SK-N-SH (cell line): ENCODE data around the gene POLR2C. TPM values are rescaled to one million over a fixed set of nuclear protein-coding genes. Genes with fewer than 3 reads are reported as not detected.

Source experiments
- CTCF ChIA-PET: fragments of 300-600, 350-600 bp; formaldehyde crosslinking; extraction: SDS; loops from one replicate; lab custom pipeline; 2021; lab: Yijun Ruan, JAX
- POLR2A ChIA-PET: fragments of 350-600 bp; sonication (Branson Sonifier 250); formaldehyde crosslinking; extraction: SDS; loops from one replicate; lab custom pipeline; 2020; ENCODE audit warnings: antibody characterized with exemption, inconsistent platforms; lab: Yijun Ruan, JAX
- DNase-seq: peaks from one replicate; pipeline ENCODE4 v3.0.0; 2012
- H2AFZ ChIP-seq: fragments of 200-600 bp; sonication (generic); 2 replicates; pipeline ENCODE4 v1.8.1; 2016; ENCODE audit warnings: antibody characterized with exemption, mild to moderate bottlenecking, low read depth
- H3F3A ChIP-seq: fragments of 200-600 bp; sonication (generic); replicated peaks from 2 replicates; pipeline ENCODE3; 2016; ENCODE audit warnings: antibody characterized with exemption, mild to moderate bottlenecking; ENCODE audit not compliant: insufficient read depth
- H3K27ac ChIP-seq, 2 experiments: fragments of 200-500 bp in 1 of 2; fragments of 200-600 bp in 1 of 2; sonication (Bioruptor generic) in 1 of 2; sonication (generic), shearing (Covaris generic) in 1 of 2; 2 replicates each; pipeline versions ENCODE4 v1.5.1 to v1.6.1; 2014 to 2016; ENCODE audit warnings: low read depth in 2 of 2, inconsistent platforms in 1 of 2, low read length in 1 of 2, mild to moderate bottlenecking in 1 of 2, mixed read lengths in 1 of 2
- H3K27me3 ChIP-seq: fragments of 200-600 bp; sonication (generic), shearing (Covaris generic); 2 replicates; pipeline ENCODE4 v1.6.1; 2016; ENCODE audit warnings: mixed run types; ENCODE audit not compliant: insufficient read depth
- H3K36me3 ChIP-seq, 2 experiments: fragments of 200-500 bp in 1 of 2; fragments of 200-600 bp in 1 of 2; sonication (Bioruptor generic) in 1 of 2; sonication (generic) in 1 of 2; replicated peaks in 1 of 2; 2 replicates each; pipeline versions ENCODE3 to v1.5.1; 2014 to 2016; ENCODE audit warnings: low read length in 1 of 2, mild to moderate bottlenecking in 1 of 2; ENCODE audit not compliant: insufficient read depth in 2 of 2, control insufficient read depth in 1 of 2
- H3K4me1 ChIP-seq, 2 experiments: fragments of 200-500 bp in 1 of 2; fragments of 200-600 bp in 1 of 2; sonication (Bioruptor generic) in 1 of 2; sonication (generic), shearing (Covaris generic) in 1 of 2; 2 replicates each; pipeline versions ENCODE4 v1.5.1 to v1.6.1; 2014 to 2016; ENCODE audit warnings: low read depth in 1 of 2, low read length in 1 of 2, mixed run types in 1 of 2; ENCODE audit not compliant: insufficient read depth in 2 of 2, control insufficient read depth in 1 of 2
- H3K4me2 ChIP-seq: fragments of 200-600 bp; sonication (generic), shearing (Covaris generic); 2 replicates; pipeline ENCODE4 v1.6.1; 2017; ENCODE audit warnings: mixed run types
- H3K4me3 ChIP-seq, 2 experiments: fragments of 200-500 bp in 1 of 2; fragments of 200-600 bp in 1 of 2; sonication (Bioruptor generic) in 1 of 2; sonication (generic), shearing (Covaris generic) in 1 of 2; 2 replicates each; pipeline versions ENCODE4 v1.5.1 to v1.8.1; 2014 to 2016; ENCODE audit warnings: low read depth in 2 of 2, inconsistent platforms in 1 of 2, low read length in 1 of 2, mild to moderate bottlenecking in 1 of 2, mixed read lengths in 1 of 2, moderate library complexity in 1 of 2
- H3K79me2 ChIP-seq: fragments of 200-600 bp; sonication (generic); 2 replicates; pipeline ENCODE4 v1.8.1; 2017; ENCODE audit warnings: mild to moderate bottlenecking; ENCODE audit not compliant: insufficient read depth
- H3K9ac ChIP-seq: fragments of 200-600 bp; sonication (generic); 2 replicates; pipeline ENCODE4 v1.6.1; 2017; ENCODE audit warnings: mixed run types
- H3K9me2 ChIP-seq: fragments of 200-600 bp; sonication (generic); 2 replicates; pipeline ENCODE4 v1.6.1; 2017; ENCODE audit warnings: mixed run types
- H3K9me3 ChIP-seq: fragments of 200-600 bp; sonication (generic); 2 replicates; pipeline ENCODE4 v1.6.1; 2017; ENCODE audit warnings: mixed run types, mild to moderate bottlenecking, moderate library complexity
- H4K20me1 ChIP-seq: fragments of 200-600 bp; sonication (generic); 2 replicates; pipeline ENCODE4 v1.6.1; 2017; ENCODE audit warnings: mild to moderate bottlenecking, mixed run types; ENCODE audit not compliant: insufficient read depth
- CHD2 ChIP-seq: fragments of 150-350 bp; IDR thresholded peaks from 2 replicates; pipeline ENCODE4 v1.6.1; 2018; ENCODE audit warnings: low read length; ENCODE audit not compliant: partially characterized antibody
- ELF1 ChIP-seq: IDR thresholded peaks from 2 replicates; pipeline ENCODE4 v1.4.0; 2012
- EP300 ChIP-seq, 2 experiments: IDR thresholded peaks; 2 replicates each; pipeline versions ENCODE4 v1.4.0 to v1.6.1; 2012; ENCODE audit warnings: borderline replicate concordance in 1 of 2, low read depth in 1 of 2, low read length in 1 of 2
- FOXJ3 ChIP-seq: sonication (generic); formaldehyde crosslinking; IDR thresholded peaks from 2 replicates; pipeline ENCODE4 v1.5.1; 2020; ENCODE audit warnings: mild to moderate bottlenecking, missing genetic modification reagents
- GABPA ChIP-seq: IDR thresholded peaks from 2 replicates; pipeline ENCODE4 v1.4.0; 2012; ENCODE audit warnings: low read depth, mild to moderate bottlenecking
- IRF3 ChIP-seq: fragments of 150-350 bp; IDR thresholded peaks from 2 replicates; pipeline ENCODE4 v1.6.1; 2016; ENCODE audit warnings: mild to moderate bottlenecking, low read depth, low read length
- RFX5 ChIP-seq: IDR thresholded peaks from 2 replicates; pipeline ENCODE4 v1.6.1; 2012; ENCODE audit warnings: mild to moderate bottlenecking, improper control_type of control experiment, low read length
- RXRA ChIP-seq: IDR thresholded peaks from 2 replicates; pipeline ENCODE4 v1.4.0; 2012; ENCODE audit warnings: low read depth, mild to moderate bottlenecking, borderline replicate concordance
- USF2 ChIP-seq: fragments of 150-350 bp; IDR thresholded peaks from 2 replicates; pipeline ENCODE4 v1.6.1; 2017; ENCODE audit warnings: antibody characterized with exemption, low read length, low read depth, borderline replicate concordance
- YY1 ChIP-seq: IDR thresholded peaks from 2 replicates; pipeline ENCODE4 v1.4.0; 2012; ENCODE audit warnings: low read depth, mild to moderate bottlenecking
- WGBS: methylation state at CpG from one replicate; pipeline ENCODE4 v1.1.6; 2017; ENCODE audit warnings: low lambda C conversion rate; 5-methylcytosine and 5-hydroxymethylcytosine counted together
- polyA plus RNA-seq, 3 experiments: library from polyadenylated mRNA; depleted of rRNA; stranded (reverse); fragments of >200 nt; gene quantifications; 2 replicates each; pipeline ENCODE4 v1.2.3, GENCODE V29; 2012

Gene POLR2C
- polyA plus RNA-seq, 1 of the 3 experiments (the other 2 are of a cell fraction), result 160 TPM

- Histone ChIP-seq H3F3A (peaks cover 4% of the 10 kb centered on the region), H3K79me2 (peaks cover 19% of the 10 kb centered on the region; the same call in 1 of the 2 replicates), H3K36me3 (peaks cover 58 to 89% of the 10 kb centered on the region in 2 experiments), H3K27ac (peak overlapping the region in 1 of 2 experiments; percentile 95; a peak in 2 of 4 replicates), H3K9me3 (no peaks in the 10 kb centered on the region), H3K4me2 (no peak overlapping the region), H3K9me2 (no peaks in the 10 kb centered on the region), H3K4me3 (no peak overlapping the region), H3K9ac (no peak overlapping the region), H4K20me1 (0 out of 2 replicates have a peak, but pooled peaks cover 3% of the 10 kb centered on the region), H2AFZ (no peak overlapping the region), H3K4me1 (peaks cover 2 to 53% of the 10 kb centered on the region in 2 experiments; a peak in 2 of 4 replicates), H3K27me3 (no peaks in the 10 kb centered on the region)
- WGBS, result 84% methylated on average over 8 of the region's 11 CpGs
- TF ChIP-seq FOXJ3 (CRISPR knock-in tag) (no peak), ELF1 (no peak), USF2 (no peak)
- DNase-seq, result no peak
- POLR2A ChIA-PET, result no interaction called here
- CTCF ChIA-PET, result interaction anchor here (1.1 to 21.0 kb wide), 2 partner anchors 45 to 52 kb away, joined by 3 to 354 read pairs; no protein-coding TSS in a partner anchor
Observed at GRCh38 chr16:57469046-57469445, 6.6 kb downstream of the POLR2C start.

GRCh38 chr16:57469917-57470470, 7.5 kb downstream of the POLR2C start:
- no peaks in the 10 kb centered on the region for H3K9me3 ChIP-seq
- ChIA-PET POLR2A (interaction anchor here (1.2 to 4.3 kb wide), 3 partner anchors 8 to 49 kb away, joined by 4 to 52 read pairs (median 12); partner anchors contain the start of gene POLR2C), CTCF (interaction anchor here (1.4 to 21.0 kb wide), 3 partner anchors 8 to 44 kb away, joined by 3 to 354 read pairs (median 10); partner anchors contain the start of gene POLR2C)
- peak overlapping the region in 1 of 2 experiments; percentile 95; a peak in 2 of 4 replicates for H3K27ac ChIP-seq
- peaks cover 51 to 88% of the 10 kb centered on the region in 2 experiments for H3K36me3 ChIP-seq
- no peaks in the 10 kb centered on the region for H3K27me3 ChIP-seq
- peaks cover 4% of the 10 kb centered on the region for H3F3A ChIP-seq
- peaks cover 0 to 57% of the 10 kb centered on the region in 2 experiments; a peak in 2 of 4 replicates for H3K4me1 ChIP-seq
- no peak overlapping the region for H3K9ac ChIP-seq
- H2AFZ ChIP-seq, result no peak overlapping the region
- no peaks in the 10 kb centered on the region for H3K9me2 ChIP-seq
- 0 out of 2 replicates have a peak, but pooled peaks cover 3% of the 10 kb centered on the region for H4K20me1 ChIP-seq
- peak; percentile 38 for DNase-seq
- TF ChIP-seq RFX5, result no peak
- no peak for TF ChIP-seq FOXJ3 (CRISPR knock-in tag)
- TF ChIP-seq RXRA, result no peak
- TF ChIP-seq GABPA, result no peak
- TF ChIP-seq EP300 (IDR thresholded peaks at IDR 0.05; ENCODE audit: borderline replicate concordance in 1 of 2, low read depth in 1 of 2, low read length in 1 of 2), result no peak
- TF ChIP-seq IRF3, result no peak
- TF ChIP-seq CHD2, result no peak
- no peak for TF ChIP-seq YY1
- TF ChIP-seq USF2, result no peak
- H3K4me3 ChIP-seq, result no peak overlapping the region
- peaks cover 10% of the 10 kb centered on the region; the same call in 1 of the 2 replicates for H3K79me2 ChIP-seq
- no peak overlapping the region for H3K4me2 ChIP-seq
- 84% methylated on average over 9 of the region's 9 CpGs for WGBS
